K562 (cell line): ENCODE results near the gene PNP. TPM values are rescaled to one million over a fixed set of nuclear protein-coding genes. Genes with fewer than 3 reads are reported as not detected.

ENCODE experiments used
- ARID2 ChIP-seq: fragments of 450-650 bp; IDR thresholded peaks from 2 replicates; pipeline ENCODE4 v1.6.1; 2017; ENCODE audit warnings: antibody characterized with exemption, mild to moderate bottlenecking
- GTF2E2 ChIP-seq: fragments of 200-800 bp; sonication (Bioruptor generic); IDR thresholded peaks from 2 replicates; pipeline ENCODE4 v1.6.1; 2016; ENCODE audit warnings: missing genetic modification characterization, missing compliant biosample characterization
- PTRF ChIP-seq: fragments of 450-650 bp; IDR thresholded peaks from 2 replicates; pipeline ENCODE4 v1.6.1; 2016; ENCODE audit warnings: mild to moderate bottlenecking, missing genetic modification characterization, missing compliant biosample characterization
- ZNF764 ChIP-seq: fragments of 250-450 bp; sonication (Bioruptor Pico); IDR thresholded peaks from 2 replicates; pipeline ENCODE4 v1.4.0; 2020; ENCODE audit warnings: low read depth, mild to moderate bottlenecking, moderate library complexity
- polyA plus RNA-seq, 8 experiments: library from polyadenylated mRNA; depleted of rRNA in 4 of 8; stranded (reverse) in 5 of 8; unstranded in 3 of 8; fragments of >200 nt; fragmentation: Nextera tagmentation in 2 of 8; fragmentation: Illumina TruSeq in 1 of 8; extraction: Ambion mirVana in 2 of 8; extraction: Trizol in 1 of 8; gene quantifications; 2 replicates each; pipeline versions ENCODE4 v1.2.1 to v1.2.3, GENCODE V29; 2011 to 2014; ENCODE audit warnings: inconsistent platforms in 1 of 8, missing spikeins in 1 of 8
- total RNA-seq, 7 experiments: library from RNA; depleted of rRNA in 6 of 7; stranded (reverse); fragments of >200 nt in 6 of 7; fragmentation: Illumina TruSeq in 2 of 7; extraction: Trizol in 2 of 7; gene quantifications; 2 replicates each; pipeline versions ENCODE4 v1.2.1 to v1.2.3, GENCODE V29; 2011 to 2021; ENCODE audit warnings: low replicate concordance in 1 of 7
- TF ChIP-seq, protein P1 (sequence below): fragments of 450-650 bp; formaldehyde crosslinking; IDR thresholded peaks from 2 replicates; pipeline ENCODE4 v1.4.0; 2020; ENCODE audit warnings: mild to moderate bottlenecking, moderate library complexity
- TF ChIP-seq, protein P2 (sequence below), 2 experiments: fragments of 450-650 bp; formaldehyde crosslinking in 1 of 2; IDR thresholded peaks; 2 replicates each; pipeline versions ENCODE4 v1.4.0 to v1.6.1; 2014 to 2020; ENCODE audit warnings: mild to moderate bottlenecking in 2 of 2, borderline replicate concordance in 1 of 2, low read depth in 1 of 2
- TF ChIP-seq, protein P3 (sequence below): fragments of 450-650 bp; IDR thresholded peaks from 2 replicates; pipeline ENCODE4 v1.6.1; 2018; ENCODE audit not compliant: partially characterized antibody
- TF ChIP-seq, protein P4 (sequence below): fragments of 200-800 bp; sonication (Bioruptor generic); IDR thresholded peaks from 2 replicates; pipeline ENCODE4 v1.6.1; 2017; ENCODE audit warnings: missing genetic modification characterization, missing compliant biosample characterization

PNP gene
- total and polyA plus RNA-seq, 9 of the 15 experiments (the other 6 are each of a cell fraction or from before 2014, with no cell fraction given): 92.5 to 288 (median 137) TPM

DNA sequence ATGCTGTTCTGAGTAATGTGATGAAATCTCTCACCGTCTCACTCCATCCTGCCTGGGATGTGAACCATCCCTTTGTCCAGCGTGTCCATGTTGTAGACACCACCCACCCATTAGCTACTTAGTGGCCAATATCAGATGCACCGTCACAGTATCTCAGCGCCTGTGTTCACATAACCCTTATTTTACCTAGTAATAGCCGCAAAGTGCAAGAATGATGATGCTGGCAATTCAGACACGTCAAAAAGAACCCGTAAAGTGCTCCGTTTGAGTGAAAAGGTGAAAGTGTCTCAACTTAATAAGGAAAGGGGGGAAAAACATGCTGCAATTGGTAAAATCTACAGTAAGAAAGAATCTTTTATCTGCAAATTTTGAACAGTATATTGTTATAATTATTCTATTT is 39.2 kb downstream of the PNP start (continued):
- TF ChIP-seq, protein P1, sequence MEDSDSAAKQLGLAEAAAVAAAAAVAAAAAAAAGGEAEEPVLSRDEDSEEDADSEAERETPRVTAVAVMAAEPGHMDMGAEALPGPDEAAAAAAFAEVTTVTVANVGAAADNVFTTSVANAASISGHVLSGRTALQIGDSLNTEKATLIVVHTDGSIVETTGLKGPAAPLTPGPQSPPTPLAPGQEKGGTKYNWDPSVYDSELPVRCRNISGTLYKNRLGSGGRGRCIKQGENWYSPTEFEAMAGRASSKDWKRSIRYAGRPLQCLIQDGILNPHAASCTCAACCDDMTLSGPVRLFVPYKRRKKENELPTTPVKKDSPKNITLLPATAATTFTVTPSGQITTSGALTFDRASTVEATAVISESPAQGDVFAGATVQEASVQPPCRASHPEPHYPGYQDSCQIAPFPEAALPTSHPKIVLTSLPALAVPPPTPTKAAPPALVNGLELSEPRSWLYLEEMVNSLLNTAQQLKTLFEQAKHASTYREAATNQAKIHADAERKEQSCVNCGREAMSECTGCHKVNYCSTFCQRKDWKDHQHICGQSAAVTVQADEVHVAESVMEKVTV (CRISPR knock-in tag): no peak
- no peak for TF ChIP-seq ARID2
- TF ChIP-seq GTF2E2 (tag): no peak
- TF ChIP-seq, protein P2, sequence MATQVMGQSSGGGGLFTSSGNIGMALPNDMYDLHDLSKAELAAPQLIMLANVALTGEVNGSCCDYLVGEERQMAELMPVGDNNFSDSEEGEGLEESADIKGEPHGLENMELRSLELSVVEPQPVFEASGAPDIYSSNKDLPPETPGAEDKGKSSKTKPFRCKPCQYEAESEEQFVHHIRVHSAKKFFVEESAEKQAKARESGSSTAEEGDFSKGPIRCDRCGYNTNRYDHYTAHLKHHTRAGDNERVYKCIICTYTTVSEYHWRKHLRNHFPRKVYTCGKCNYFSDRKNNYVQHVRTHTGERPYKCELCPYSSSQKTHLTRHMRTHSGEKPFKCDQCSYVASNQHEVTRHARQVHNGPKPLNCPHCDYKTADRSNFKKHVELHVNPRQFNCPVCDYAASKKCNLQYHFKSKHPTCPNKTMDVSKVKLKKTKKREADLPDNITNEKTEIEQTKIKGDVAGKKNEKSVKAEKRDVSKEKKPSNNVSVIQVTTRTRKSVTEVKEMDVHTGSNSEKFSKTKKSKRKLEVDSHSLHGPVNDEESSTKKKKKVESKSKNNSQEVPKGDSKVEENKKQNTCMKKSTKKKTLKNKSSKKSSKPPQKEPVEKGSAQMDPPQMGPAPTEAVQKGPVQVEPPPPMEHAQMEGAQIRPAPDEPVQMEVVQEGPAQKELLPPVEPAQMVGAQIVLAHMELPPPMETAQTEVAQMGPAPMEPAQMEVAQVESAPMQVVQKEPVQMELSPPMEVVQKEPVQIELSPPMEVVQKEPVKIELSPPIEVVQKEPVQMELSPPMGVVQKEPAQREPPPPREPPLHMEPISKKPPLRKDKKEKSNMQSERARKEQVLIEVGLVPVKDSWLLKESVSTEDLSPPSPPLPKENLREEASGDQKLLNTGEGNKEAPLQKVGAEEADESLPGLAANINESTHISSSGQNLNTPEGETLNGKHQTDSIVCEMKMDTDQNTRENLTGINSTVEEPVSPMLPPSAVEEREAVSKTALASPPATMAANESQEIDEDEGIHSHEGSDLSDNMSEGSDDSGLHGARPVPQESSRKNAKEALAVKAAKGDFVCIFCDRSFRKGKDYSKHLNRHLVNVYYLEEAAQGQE (IDR thresholded peaks at IDR 0.05; ENCODE audit: borderline replicate concordance): no peak
- TF ChIP-seq, protein P2 (CRISPR knock-in tag; IDR thresholded peaks at IDR 0.05; ENCODE audit: low read depth): no peak
- TF ChIP-seq PTRF (tag): no peak
- TF ChIP-seq, protein P3, sequence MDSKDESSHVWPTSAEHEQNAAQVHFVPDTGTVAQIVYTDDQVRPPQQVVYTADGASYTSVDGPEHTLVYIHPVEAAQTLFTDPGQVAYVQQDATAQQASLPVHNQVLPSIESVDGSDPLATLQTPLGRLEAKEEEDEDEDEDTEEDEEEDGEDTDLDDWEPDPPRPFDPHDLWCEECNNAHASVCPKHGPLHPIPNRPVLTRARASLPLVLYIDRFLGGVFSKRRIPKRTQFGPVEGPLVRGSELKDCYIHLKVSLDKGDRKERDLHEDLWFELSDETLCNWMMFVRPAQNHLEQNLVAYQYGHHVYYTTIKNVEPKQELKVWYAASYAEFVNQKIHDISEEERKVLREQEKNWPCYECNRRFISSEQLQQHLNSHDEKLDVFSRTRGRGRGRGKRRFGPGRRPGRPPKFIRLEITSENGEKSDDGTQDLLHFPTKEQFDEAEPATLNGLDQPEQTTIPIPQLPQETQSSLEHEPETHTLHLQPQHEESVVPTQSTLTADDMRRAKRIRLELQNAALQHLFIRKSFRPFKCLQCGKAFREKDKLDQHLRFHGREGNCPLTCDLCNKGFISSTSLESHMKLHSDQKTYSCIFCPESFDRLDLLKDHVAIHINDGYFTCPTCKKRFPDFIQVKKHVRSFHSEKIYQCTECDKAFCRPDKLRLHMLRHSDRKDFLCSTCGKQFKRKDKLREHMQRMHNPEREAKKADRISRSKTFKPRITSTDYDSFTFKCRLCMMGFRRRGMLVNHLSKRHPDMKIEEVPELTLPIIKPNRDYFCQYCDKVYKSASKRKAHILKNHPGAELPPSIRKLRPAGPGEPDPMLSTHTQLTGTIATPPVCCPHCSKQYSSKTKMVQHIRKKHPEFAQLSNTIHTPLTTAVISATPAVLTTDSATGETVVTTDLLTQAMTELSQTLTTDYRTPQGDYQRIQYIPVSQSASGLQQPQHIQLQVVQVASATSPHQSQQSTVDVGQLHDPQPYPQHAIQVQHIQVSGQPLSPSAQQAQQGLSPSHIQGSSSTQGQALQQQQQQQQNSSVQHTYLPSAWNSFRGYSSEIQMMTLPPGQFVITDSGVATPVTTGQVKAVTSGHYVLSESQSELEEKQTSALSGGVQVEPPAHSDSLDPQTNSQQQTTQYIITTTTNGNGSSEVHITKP: no peak
- TF ChIP-seq ZNF764: no peak
- TF ChIP-seq, protein P4, sequence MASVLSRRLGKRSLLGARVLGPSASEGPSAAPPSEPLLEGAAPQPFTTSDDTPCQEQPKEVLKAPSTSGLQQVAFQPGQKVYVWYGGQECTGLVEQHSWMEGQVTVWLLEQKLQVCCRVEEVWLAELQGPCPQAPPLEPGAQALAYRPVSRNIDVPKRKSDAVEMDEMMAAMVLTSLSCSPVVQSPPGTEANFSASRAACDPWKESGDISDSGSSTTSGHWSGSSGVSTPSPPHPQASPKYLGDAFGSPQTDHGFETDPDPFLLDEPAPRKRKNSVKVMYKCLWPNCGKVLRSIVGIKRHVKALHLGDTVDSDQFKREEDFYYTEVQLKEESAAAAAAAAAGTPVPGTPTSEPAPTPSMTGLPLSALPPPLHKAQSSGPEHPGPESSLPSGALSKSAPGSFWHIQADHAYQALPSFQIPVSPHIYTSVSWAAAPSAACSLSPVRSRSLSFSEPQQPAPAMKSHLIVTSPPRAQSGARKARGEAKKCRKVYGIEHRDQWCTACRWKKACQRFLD (CRISPR knock-in tag): no peak
